ENCODE results near the gene ARL6IP4.

ARL6IP4 gene

GRCh38 chr12:122949816-122950675 is 30.4 kb upstream of the ARL6IP4 start:
- DNase-seq (ENCODE audit: low spot score), result no peak
- no peak for TF ChIP-seq CTCF (IDR thresholded peaks at IDR 0.05; ENCODE audit: extremely low read depth, missing control alignments)

GRCh38 chr12:122951406-122951805 is 29.1 kb upstream of the ARL6IP4 start:
- no peak for DNase-seq (ENCODE audit: low spot score)
- no peak for TF ChIP-seq CTCF (IDR thresholded peaks at IDR 0.05; ENCODE audit: extremely low read depth, missing control alignments)

- peak; percentile 93 for DNase-seq (ENCODE audit: low spot score)
- peak; percentile 89 for TF ChIP-seq CTCF (IDR thresholded peaks at IDR 0.05; ENCODE audit: extremely low read depth, missing control alignments)
Measured at GRCh38 chr12:122951979-122952892, 28.2 kb upstream of the ARL6IP4 start.

- DNase-seq (ENCODE audit: low spot score), result no peak
- no peak for TF ChIP-seq CTCF (IDR thresholded peaks at IDR 0.05; ENCODE audit: extremely low read depth, missing control alignments)
Measured at GRCh38 chr12:122955156-122955555, 25.3 kb upstream of the ARL6IP4 start.

- no peak for DNase-seq (ENCODE audit: low spot score)
- TF ChIP-seq CTCF (IDR thresholded peaks at IDR 0.05; ENCODE audit: extremely low read depth, missing control alignments), result no peak
Measured at GRCh38 chr12:122956035-122956434, 24.4 kb upstream of the ARL6IP4 start.

GRCh38 chr12:122958198-122958888 is 22.1 kb upstream of the ARL6IP4 start:
- TF ChIP-seq CTCF (IDR thresholded peaks at IDR 0.05; ENCODE audit: extremely low read depth, missing control alignments), result no peak
- no peak for DNase-seq (ENCODE audit: low spot score)

Measured in GM20000 (cell line).